Activated CD4-positive, alpha-beta memory T cell treated with anti-CD3 and anti-CD28 coated beads for 36 hours (primary cell): Measurements from ENCODE around the gene SGMS2. TPM values are rescaled to one million over a fixed set of nuclear protein-coding genes. Genes with fewer than 3 reads are reported as not detected.
A peak's percentile ranks its signal among the peaks of the same experiment; 100 is the strongest.

Source experiments
- CTCF ChIA-PET: fragments of 350-600 bp; sonication (Branson Sonifier 250); formaldehyde crosslinking; loops from one replicate; lab custom pipeline; 2021; ENCODE audit warnings: antibody characterized with exemption, inconsistent platforms; lab: Charles Lee
- POLR2A ChIA-PET: fragments of 350-600 bp; sonication (Branson Sonifier 250); formaldehyde crosslinking; loops from one replicate; lab custom pipeline; 2021; ENCODE audit warnings: antibody characterized with exemption; lab: Charles Lee
- DNase-seq: peaks from one replicate; pipeline ENCODE4 v3.0.0-alpha.2; 2020
- H3K27ac Mint-ChIP-seq: one replicate; pipeline ENCODE4 v1.8.0; 2021; ENCODE audit warnings: mixed read lengths
- H3K27me3 Mint-ChIP-seq: one replicate; pipeline ENCODE4 v1.8.0; 2021; ENCODE audit warnings: mixed read lengths
- H3K36me3 Mint-ChIP-seq: one replicate; pipeline ENCODE4 v1.8.0; 2021; ENCODE audit warnings: mixed read lengths
- H3K4me1 Mint-ChIP-seq: one replicate; pipeline ENCODE4 v1.8.0; 2021; ENCODE audit warnings: low read depth, mixed read lengths
- H3K4me3 Mint-ChIP-seq: one replicate; pipeline ENCODE4 v1.8.0; 2021; ENCODE audit warnings: mild to moderate bottlenecking, mixed read lengths
- H3K9me3 Mint-ChIP-seq: one replicate; pipeline ENCODE4 v1.8.0; 2021; ENCODE audit warnings: mixed read lengths
- intact Hi-C: fragments of 100-400 bp; cut with micrococcal nuclease; formaldehyde crosslinking; loops from one replicate; pipeline ENCODE4 v1.15.1; 2023
- total RNA-seq, 2 experiments: library from RNA; stranded (reverse); gene quantifications; one replicate each; pipeline ENCODE4 v1.2.3, GENCODE V29; 2021

The SGMS2 gene
- total RNA-seq, 2 experiments from 2014 or later = 0.36 to 0.76 TPM

GRCh38 chr4:107808572-107808971, 16.2 kb upstream of the SGMS2 start:
- no peaks in the 10 kb centered on the region for H3K9me3 Mint-ChIP-seq
- peaks cover 16% of the 10 kb centered on the region for H3K27me3 Mint-ChIP-seq
- H3K36me3 Mint-ChIP-seq = no peaks in the 10 kb centered on the region
- ChIA-PET CTCF (no interaction called here), POLR2A (no interaction called here)
- H3K4me3 Mint-ChIP-seq = no peak overlapping the region
- no peaks in the 10 kb centered on the region for H3K4me1 Mint-ChIP-seq
- intact Hi-C loops = no loop called here
- no peak for DNase-seq
- H3K27ac Mint-ChIP-seq = no peak overlapping the region

- CTCF ChIA-PET = no interaction called here
- H3K27ac Mint-ChIP-seq = no peak overlapping the region
- H3K9me3 Mint-ChIP-seq = no peaks in the 10 kb centered on the region
- POLR2A ChIA-PET = no interaction called here
- H3K4me3 Mint-ChIP-seq = no peak overlapping the region
- DNase-seq = no peak
- H3K36me3 Mint-ChIP-seq = no peaks in the 10 kb centered on the region
- intact Hi-C loops = no loop called here
- H3K27me3 Mint-ChIP-seq = peaks cover 13% of the 10 kb centered on the region
- no peaks in the 10 kb centered on the region for H3K4me1 Mint-ChIP-seq
Observed at GRCh38 chr4:107809210-107809609, 15.5 kb upstream of the SGMS2 start.

DNA sequence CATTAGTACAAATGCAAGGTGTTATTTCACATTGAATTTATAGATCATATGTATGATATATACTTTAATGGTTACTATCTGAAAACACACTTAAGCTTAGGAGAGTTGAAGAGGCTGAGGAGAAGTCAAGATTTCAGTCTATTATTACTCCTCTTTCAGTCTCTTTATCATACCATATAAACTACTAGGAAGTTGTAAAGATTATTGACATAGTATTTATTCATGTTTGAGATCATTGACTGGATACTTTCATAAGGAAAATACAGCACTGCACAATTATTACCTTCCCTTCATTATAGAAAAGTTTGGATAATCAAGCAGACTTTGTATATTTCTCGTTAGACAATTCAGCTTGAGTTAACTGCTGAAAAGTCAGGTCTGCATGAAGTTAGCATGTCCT, 10.0 kb upstream of the SGMS2 start:
- intact Hi-C loops = no loop called here
- Mint-ChIP-seq H3K9me3 (no peaks in the 10 kb centered on the region), H3K4me1 (no peaks in the 10 kb centered on the region), H3K27ac (no peak overlapping the region), H3K36me3 (no peaks in the 10 kb centered on the region), H3K27me3 (peaks cover 5% of the 10 kb centered on the region), H3K4me3 (no peak overlapping the region)
- ChIA-PET CTCF (no interaction called here), POLR2A (no interaction called here)
- no peak for DNase-seq

GRCh38 chr4:107815158-107815557, 9.6 kb upstream of the SGMS2 start:
- no peak overlapping the region for H3K4me3 Mint-ChIP-seq
- ChIA-PET CTCF (no interaction called here), POLR2A (no interaction called here)
- no peaks in the 10 kb centered on the region for H3K36me3 Mint-ChIP-seq
- H3K27ac Mint-ChIP-seq = no peak overlapping the region
- H3K4me1 Mint-ChIP-seq = no peaks in the 10 kb centered on the region
- peaks cover 5% of the 10 kb centered on the region for H3K27me3 Mint-ChIP-seq
- H3K9me3 Mint-ChIP-seq = no peaks in the 10 kb centered on the region
- no peak for DNase-seq
- intact Hi-C loops = no loop called here

GRCh38 chr4:107818301-107818910, 6.3 kb upstream of the SGMS2 start:
- no peaks in the 10 kb centered on the region for H3K9me3 Mint-ChIP-seq
- no peaks in the 10 kb centered on the region for H3K4me1 Mint-ChIP-seq
- peaks cover 9% of the 10 kb centered on the region for H3K27me3 Mint-ChIP-seq
- CTCF ChIA-PET = no interaction called here
- DNase-seq = peak; percentile 20
- intact Hi-C loops = no loop called here
- H3K36me3 Mint-ChIP-seq = no peaks in the 10 kb centered on the region
- H3K4me3 Mint-ChIP-seq = no peak overlapping the region
- H3K27ac Mint-ChIP-seq = no peak overlapping the region
- POLR2A ChIA-PET = no interaction called here

GRCh38 chr4:107823870-107824349, 822 bp upstream of the SGMS2 start:
- intact Hi-C loops = loop anchor here (2.0 to 5.0 kb wide), 3 partner anchors 39 to 103 kb away; partner anchors contain the start of gene PAPSS1
- Mint-ChIP-seq H3K27me3 (peaks cover 45% of the 10 kb centered on the region), H3K9me3 (no peaks in the 10 kb centered on the region), H3K27ac (no peak overlapping the region), H3K4me1 (peaks cover 9% of the 10 kb centered on the region), H3K36me3 (no peaks in the 10 kb centered on the region), H3K4me3 (no peak overlapping the region)
- ChIA-PET POLR2A (no interaction called here), CTCF (no interaction called here)
- DNase-seq = no peak

DNA sequence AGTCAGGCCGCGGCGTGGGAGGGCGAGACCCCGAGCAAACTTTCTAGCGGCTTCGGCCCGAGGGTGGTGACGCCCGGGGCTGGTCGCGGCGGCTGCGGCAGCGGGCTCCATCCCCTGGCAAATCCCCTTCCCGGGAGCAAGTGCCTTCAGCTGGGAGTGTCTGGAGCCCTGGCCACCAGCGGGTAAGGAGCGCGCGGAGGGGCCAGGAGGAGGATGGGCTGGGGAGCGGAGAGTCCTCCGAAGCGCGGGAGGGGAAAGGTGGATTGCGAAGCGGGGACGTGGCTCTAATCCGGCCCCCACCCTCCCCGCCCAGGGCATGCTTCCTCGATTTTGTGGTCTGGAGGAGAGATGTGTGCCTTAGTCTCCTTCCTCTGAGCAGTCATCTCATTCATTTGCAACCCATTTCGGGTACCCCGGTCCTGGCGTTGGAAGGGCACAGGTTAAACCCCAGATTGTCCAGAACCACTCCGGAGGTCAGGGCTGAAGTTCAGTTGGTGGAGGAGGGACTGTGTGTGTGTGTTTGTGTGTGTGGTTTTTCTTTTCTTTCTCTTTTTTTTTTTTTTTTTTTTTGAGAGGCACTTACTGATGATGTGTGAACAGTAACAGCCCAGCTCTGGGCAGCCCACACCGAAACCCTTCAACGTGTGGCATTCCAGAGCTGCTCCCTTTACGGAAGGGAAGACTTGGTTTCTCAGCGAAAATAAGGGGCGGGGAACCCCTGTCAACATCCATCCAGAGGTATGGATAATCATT, 516 bp downstream of the SGMS2 start:
- intact Hi-C loops = loop anchor here (2.0 kb wide), 2 partner anchors 38 to 104 kb away; partner anchors contain the start of gene PAPSS1
- no peaks in the 10 kb centered on the region for H3K36me3 Mint-ChIP-seq
- CTCF ChIA-PET = no interaction called here
- H3K9me3 Mint-ChIP-seq = no peaks in the 10 kb centered on the region
- peak overlapping the region; percentile 63 for H3K4me3 Mint-ChIP-seq
- POLR2A ChIA-PET = no interaction called here
- peaks cover 51% of the 10 kb centered on the region for H3K27me3 Mint-ChIP-seq
- peak; percentile 25 for DNase-seq
- H3K27ac Mint-ChIP-seq = no peak overlapping the region
- peaks cover 9% of the 10 kb centered on the region for H3K4me1 Mint-ChIP-seq

DNA sequence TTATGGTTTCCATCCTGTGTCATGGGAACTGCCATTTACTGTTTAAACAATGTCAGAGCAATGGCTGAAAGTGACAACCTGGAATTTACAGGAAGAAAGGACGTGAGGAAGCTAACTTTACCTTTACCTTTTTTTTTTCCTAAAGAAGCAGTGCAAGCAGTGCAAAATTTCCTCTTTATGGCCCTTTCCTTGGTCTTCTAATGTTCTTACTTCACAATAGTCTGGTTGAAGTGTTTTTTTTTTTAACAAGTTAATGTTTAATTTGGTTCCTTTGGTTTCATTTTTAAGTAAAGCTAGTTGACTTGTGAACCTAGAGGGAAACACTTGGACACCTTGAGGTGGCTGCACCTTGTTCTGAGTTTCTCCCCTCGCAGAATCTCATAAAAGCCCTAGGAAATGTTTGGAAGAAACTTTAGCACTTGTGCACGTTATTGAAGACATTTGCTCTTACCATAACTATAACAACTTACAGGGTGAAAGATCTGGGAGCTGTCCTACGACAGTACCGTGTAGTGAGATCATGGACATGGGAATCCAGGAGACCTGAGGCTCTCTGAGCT, 1.8 kb downstream of the SGMS2 start:
- intact Hi-C loops = no loop called here
- DNase-seq = no peak
- peaks cover 9% of the 10 kb centered on the region for H3K4me1 Mint-ChIP-seq
- POLR2A ChIA-PET = no interaction called here
- H3K27me3 Mint-ChIP-seq = peaks cover 53% of the 10 kb centered on the region
- no peak overlapping the region for H3K4me3 Mint-ChIP-seq
- H3K36me3 Mint-ChIP-seq = no peaks in the 10 kb centered on the region
- H3K9me3 Mint-ChIP-seq = no peaks in the 10 kb centered on the region
- CTCF ChIA-PET = interaction anchor here (1.2 kb wide), 1 partner anchor 86 kb away, joined by 4 read pairs; no protein-coding TSS in a partner anchor
- H3K27ac Mint-ChIP-seq = no peak overlapping the region

DNA sequence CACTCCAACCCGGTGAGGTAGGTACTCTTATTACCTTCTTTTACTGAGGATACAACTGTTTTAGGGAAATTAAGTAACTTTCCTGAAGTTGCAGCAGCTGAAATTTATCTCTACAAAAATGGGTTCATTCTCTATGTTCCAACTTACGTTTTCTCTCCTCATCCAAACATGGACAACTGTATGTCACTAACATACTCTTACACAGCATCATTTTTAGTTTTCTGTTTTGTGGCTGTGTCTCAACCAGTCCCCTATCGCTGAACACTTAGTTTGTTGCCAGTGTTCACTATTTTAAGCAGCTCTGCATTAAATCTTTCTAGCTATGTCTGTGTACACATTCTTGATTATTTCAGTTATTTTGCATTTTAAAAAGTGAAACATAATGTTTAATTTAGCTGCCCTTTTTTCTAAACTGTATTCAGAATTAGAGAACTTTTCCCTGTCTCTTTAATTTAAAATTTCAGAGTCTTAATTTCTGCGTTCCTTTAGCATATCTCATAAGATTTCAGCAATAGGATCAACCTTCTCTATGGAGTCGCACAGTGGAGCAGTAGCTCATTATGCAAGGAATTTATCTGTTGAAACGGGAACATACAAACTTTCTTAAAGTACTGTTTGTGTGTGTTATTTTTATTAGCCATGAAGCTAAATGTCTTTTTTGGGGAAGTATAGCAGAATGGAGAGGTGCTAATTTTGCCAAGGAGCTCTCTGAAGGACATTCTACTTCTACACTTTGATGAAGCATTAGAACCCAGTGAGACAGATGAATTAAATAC, 3.8 kb downstream of the SGMS2 start:
- CTCF ChIA-PET = no interaction called here
- H3K27me3 Mint-ChIP-seq = peaks cover 44% of the 10 kb centered on the region

DNA sequence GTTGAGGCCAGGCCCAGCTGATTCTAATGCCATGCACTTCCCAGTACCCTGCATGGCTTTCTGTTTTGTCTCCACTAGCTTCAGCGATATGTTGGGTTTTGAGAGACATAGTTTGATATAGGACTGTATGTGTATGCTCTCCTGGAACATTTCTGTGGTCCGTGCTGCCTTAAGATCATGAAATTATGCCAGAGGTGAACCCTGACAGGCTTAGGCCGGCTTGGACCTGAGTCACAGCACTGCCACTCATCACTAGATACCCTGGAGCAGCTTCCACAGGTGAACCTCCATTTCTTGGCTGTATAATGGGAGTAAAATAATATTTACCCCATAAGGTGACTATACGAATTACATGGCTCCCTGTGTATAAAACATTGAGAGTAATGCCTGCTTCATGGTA, 6.4 kb downstream of the SGMS2 start:
- ChIA-PET POLR2A (no interaction called here), CTCF (no interaction called here)
- DNase-seq = no peak
- H3K4me3 Mint-ChIP-seq = no peak overlapping the region
- no peaks in the 10 kb centered on the region for H3K4me1 Mint-ChIP-seq
- no peaks in the 10 kb centered on the region for H3K9me3 Mint-ChIP-seq
- no peak overlapping the region for H3K27ac Mint-ChIP-seq
- intact Hi-C loops = no loop called here
- H3K27me3 Mint-ChIP-seq = peaks cover 27% of the 10 kb centered on the region
- H3K36me3 Mint-ChIP-seq = no peaks in the 10 kb centered on the region

More for the DNA sequence above, 3.8 kb downstream of the SGMS2 start:
- Mint-ChIP-seq H3K27ac (no peak overlapping the region), H3K4me1 (peaks cover 9% of the 10 kb centered on the region), H3K9me3 (no peaks in the 10 kb centered on the region), H3K4me3 (no peak overlapping the region), H3K36me3 (no peaks in the 10 kb centered on the region)
- no peak for DNase-seq
- POLR2A ChIA-PET = no interaction called here
- intact Hi-C loops = no loop called here

- H3K27ac Mint-ChIP-seq = no peak overlapping the region
- CTCF ChIA-PET = no interaction called here
- no peaks in the 10 kb centered on the region for H3K36me3 Mint-ChIP-seq
- no peak overlapping the region for H3K4me3 Mint-ChIP-seq
- no peaks in the 10 kb centered on the region for H3K9me3 Mint-ChIP-seq
- H3K27me3 Mint-ChIP-seq = peaks cover 16% of the 10 kb centered on the region
- no peaks in the 10 kb centered on the region for H3K4me1 Mint-ChIP-seq
- no peak for DNase-seq
- intact Hi-C loops = no loop called here
- POLR2A ChIA-PET = no interaction called here
Observed at GRCh38 chr4:107832275-107832807, 7.6 kb downstream of the SGMS2 start.
